Gastrocnemius medialis (tissue), 4 donors: ENCODE results near the gene CLEC4G. TPM values are rescaled to one million over a fixed set of nuclear protein-coding genes. Genes with fewer than 3 reads are reported as not detected.

Experiments used
- ATAC-seq, 2 donors: fragments of 150-250 bp; one replicate each; pipeline ENCODE4 v1.9.1; 2016
- DNase-seq, 2 donors: peaks; one replicate each; pipeline ENCODE4 v3.0.0-alpha.2; 2019
- H3K27ac ChIP-seq, 4 donors: fragments of 200-600 bp; sonication (generic); 1 replicate in 1 of 4; 2 replicates in 3 of 4; pipeline ENCODE4 v1.5.1; 2016 to 2018; ENCODE audit warnings: mild to moderate bottlenecking in 2 of 4, moderate library complexity in 1 of 4
- H3K27me3 ChIP-seq, 3 donors: fragments of 200-600 bp; sonication (generic) in 2 of 3; 1 replicate in 1 of 3; 2 replicates in 2 of 3; pipeline versions ENCODE4 v1.5.1 to v1.6.0; 2016 to 2019; ENCODE audit warnings: mild to moderate bottlenecking in 1 of 3, moderate library complexity in 1 of 3
- H3K36me3 ChIP-seq, 2 donors: fragments of 200-600 bp; sonication (generic) in 1 of 2; one replicate each; pipeline ENCODE4 v1.5.1; 2017 to 2018
- H3K4me1 ChIP-seq, 2 donors: fragments of 200-600 bp; sonication (generic) in 1 of 2; one replicate each; pipeline ENCODE4 v1.5.1; 2016 to 2017; ENCODE audit warnings: mild to moderate bottlenecking in 2 of 2
- H3K4me3 ChIP-seq, 4 donors: fragments of 200-600 bp; sonication (generic) in 3 of 4; 1 replicate in 1 of 4; 2 replicates in 3 of 4; pipeline ENCODE4 v1.5.1; 2016 to 2019; ENCODE audit warnings: mild to moderate bottlenecking in 2 of 4
- H3K9me3 ChIP-seq, 3 donors: fragments of 200-600 bp; sonication (generic) in 2 of 3; 1 replicate in 1 of 3; 2 replicates in 2 of 3; pipeline ENCODE4 v1.5.1; 2016 to 2019
- POLR2A ChIP-seq, 2 donors: fragments of 450-650 bp; IDR thresholded peaks; one replicate each; pipeline ENCODE4 v1.6.1; 2017; ENCODE audit warnings: antibody characterized with exemption in 2 of 2, mild to moderate bottlenecking in 2 of 2, moderate library complexity in 2 of 2
- in situ Hi-C, 4 donors: fragments of 200-750 bp; cut with MboI; loops; one replicate each; pipeline versions ENCODE4 v1.15.0 to v1.8.0; 2017; ENCODE audit warnings: low sequenced_read_pairs in 4 of 4
- intact Hi-C: fragments of 100-400 bp; cut with DNase I; formaldehyde crosslinking; loops from one replicate; pipeline ENCODE4 v1.15.1; 2023; ENCODE audit warnings: low total_unique reads
- total RNA-seq, 4 donors: library from RNA; depleted of rRNA; stranded (reverse); fragments of >200 nt; gene quantifications; one replicate each; pipeline versions ENCODE4 v1.1.0 to v1.2.3, GENCODE V29; 2016
- TF ChIP-seq, protein P1 (sequence below), 5 experiments: fragments of 450-650 bp in 3 of 5; fragments of 200-600 bp in 2 of 5; sonication (generic) in 2 of 5; IDR thresholded peaks in 4 of 5; conservative IDR thresholded peaks in 1 of 5; 1 replicate in 4 of 5; 2 replicates in 1 of 5; pipeline ENCODE4 v1.5.1; 2016 to 2019; ENCODE audit warnings: antibody characterized with exemption in 5 of 5, mild to moderate bottlenecking in 3 of 5, moderate library complexity in 3 of 5

CLEC4G gene
- total RNA-seq, 4 donors from 2014 or later: 0.86 TPM; not detected in 3

DNA sequence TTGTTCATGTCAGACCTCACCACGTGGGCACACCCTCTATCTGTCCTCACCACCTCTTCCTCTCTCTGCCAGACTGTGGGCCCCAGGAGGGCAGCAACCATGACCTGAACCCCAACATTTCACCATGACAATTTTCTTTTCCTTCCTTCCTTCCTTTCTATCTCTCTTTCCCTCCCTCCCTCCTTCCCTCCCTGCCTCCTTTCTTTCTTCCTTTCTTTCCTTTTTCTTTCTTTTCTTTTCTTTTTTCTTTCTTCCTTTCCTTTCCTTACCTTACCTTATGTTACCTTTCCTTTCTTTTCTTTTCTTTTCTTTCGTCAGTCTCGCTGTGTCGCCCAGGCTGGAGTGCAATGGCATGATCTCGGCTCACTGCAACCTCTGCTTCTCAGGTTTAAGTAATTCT, 21.3 kb downstream of the CLEC4G start:
- TF ChIP-seq, protein P1, sequence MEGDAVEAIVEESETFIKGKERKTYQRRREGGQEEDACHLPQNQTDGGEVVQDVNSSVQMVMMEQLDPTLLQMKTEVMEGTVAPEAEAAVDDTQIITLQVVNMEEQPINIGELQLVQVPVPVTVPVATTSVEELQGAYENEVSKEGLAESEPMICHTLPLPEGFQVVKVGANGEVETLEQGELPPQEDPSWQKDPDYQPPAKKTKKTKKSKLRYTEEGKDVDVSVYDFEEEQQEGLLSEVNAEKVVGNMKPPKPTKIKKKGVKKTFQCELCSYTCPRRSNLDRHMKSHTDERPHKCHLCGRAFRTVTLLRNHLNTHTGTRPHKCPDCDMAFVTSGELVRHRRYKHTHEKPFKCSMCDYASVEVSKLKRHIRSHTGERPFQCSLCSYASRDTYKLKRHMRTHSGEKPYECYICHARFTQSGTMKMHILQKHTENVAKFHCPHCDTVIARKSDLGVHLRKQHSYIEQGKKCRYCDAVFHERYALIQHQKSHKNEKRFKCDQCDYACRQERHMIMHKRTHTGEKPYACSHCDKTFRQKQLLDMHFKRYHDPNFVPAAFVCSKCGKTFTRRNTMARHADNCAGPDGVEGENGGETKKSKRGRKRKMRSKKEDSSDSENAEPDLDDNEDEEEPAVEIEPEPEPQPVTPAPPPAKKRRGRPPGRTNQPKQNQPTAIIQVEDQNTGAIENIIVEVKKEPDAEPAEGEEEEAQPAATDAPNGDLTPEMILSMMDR (IDR thresholded peaks at IDR 0.05 in 4 of 5, conservative IDR thresholded peaks at IDR 0.05 in 1 of 5): no peak
- no peak for TF ChIP-seq POLR2A (IDR thresholded peaks at IDR 0.05)
- Histone ChIP-seq H3K4me3 (no peak overlapping the region), H3K36me3 (no peaks in the 10 kb centered on the region), H3K4me1 (no peaks in the 10 kb centered on the region), H3K27me3 (no peaks in the 10 kb centered on the region), H3K9me3 (no peaks in the 10 kb centered on the region), H3K27ac (no peak overlapping the region)
- intact Hi-C loops (no loop called here), in situ Hi-C loops (no loop called here)
- no peak for ATAC-seq
- no peak for DNase-seq

DNA sequence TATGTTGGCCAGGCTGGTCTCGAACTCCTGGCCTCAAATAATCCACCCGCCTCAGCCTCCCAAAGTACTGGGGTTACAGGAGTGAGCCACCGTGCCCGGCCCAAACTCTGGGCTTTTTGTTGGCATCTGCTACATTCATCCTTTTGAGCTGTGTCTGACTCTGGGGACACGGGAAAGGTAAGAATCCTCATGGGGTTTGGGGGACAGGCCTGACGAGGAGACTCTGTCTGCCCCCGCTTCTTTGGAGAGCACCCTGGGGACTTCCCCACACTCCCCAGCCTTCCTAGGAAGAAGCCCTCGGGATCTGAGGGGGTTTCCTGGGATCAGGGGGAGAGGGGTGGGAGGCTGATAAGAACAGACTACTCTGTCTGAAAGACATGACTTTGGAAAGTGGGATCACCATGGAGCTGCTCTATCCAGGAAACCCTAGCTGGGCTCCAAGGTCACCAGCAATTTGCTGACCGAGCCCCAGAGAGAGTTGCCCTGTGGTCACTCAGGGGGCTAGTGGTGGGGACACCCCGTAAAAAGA, 21.9 kb downstream of the CLEC4G start:
- Histone ChIP-seq H3K36me3 (no peaks in the 10 kb centered on the region), H3K9me3 (no peaks in the 10 kb centered on the region), H3K27me3 (no peaks in the 10 kb centered on the region), H3K4me1 (no peaks in the 10 kb centered on the region), H3K27ac (no peak overlapping the region), H3K4me3 (no peak overlapping the region)
- intact Hi-C loops: no loop called here
- TF ChIP-seq POLR2A (IDR thresholded peaks at IDR 0.05): no peak
- TF ChIP-seq, protein P1 (IDR thresholded peaks at IDR 0.05 in 4 of 5, conservative IDR thresholded peaks at IDR 0.05 in 1 of 5): no peak
- in situ Hi-C loops: no loop called here
- no peak for DNase-seq
- no peak for ATAC-seq

DNA sequence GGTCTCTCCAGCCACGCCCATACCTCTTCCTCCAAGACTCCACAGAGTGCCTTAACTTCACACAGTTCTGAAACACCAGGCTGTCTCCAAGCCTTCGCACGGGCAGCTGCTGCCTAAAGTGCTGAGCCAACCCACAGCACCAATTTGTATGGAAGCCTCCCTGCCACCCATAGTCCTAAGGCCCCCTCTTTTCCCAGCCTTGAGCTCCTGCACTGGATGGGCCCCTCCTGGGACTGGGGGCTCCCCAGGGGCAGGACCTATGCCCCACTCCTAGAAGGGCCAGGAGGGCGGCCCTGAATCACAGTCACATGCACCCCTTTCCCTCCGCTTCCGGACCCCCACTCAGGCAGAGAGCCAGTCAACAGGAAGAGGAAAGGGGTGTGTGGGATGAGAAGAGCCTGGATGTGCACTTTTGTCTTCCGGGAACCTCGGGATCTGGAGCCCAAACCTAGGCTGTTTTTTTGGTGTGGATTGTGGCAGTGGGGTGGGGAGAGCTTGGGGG, 24.9 kb downstream of the CLEC4G start:
- no peaks in the 10 kb centered on the region for H3K4me1 ChIP-seq
- in situ Hi-C loops (no loop called here), intact Hi-C loops (no loop called here)
- no peaks in the 10 kb centered on the region for H3K9me3 ChIP-seq
- no peaks in the 10 kb centered on the region for H3K27me3 ChIP-seq
- DNase-seq: no peak
- no peak overlapping the region for H3K4me3 ChIP-seq
- H3K27ac ChIP-seq: no peak overlapping the region
- no peak for ATAC-seq
- H3K36me3 ChIP-seq: no peaks in the 10 kb centered on the region
- TF ChIP-seq, protein P1 (IDR thresholded peaks at IDR 0.05 in 4 of 5, conservative IDR thresholded peaks at IDR 0.05 in 1 of 5): no peak
- TF ChIP-seq POLR2A (IDR thresholded peaks at IDR 0.05): no peak

DNA sequence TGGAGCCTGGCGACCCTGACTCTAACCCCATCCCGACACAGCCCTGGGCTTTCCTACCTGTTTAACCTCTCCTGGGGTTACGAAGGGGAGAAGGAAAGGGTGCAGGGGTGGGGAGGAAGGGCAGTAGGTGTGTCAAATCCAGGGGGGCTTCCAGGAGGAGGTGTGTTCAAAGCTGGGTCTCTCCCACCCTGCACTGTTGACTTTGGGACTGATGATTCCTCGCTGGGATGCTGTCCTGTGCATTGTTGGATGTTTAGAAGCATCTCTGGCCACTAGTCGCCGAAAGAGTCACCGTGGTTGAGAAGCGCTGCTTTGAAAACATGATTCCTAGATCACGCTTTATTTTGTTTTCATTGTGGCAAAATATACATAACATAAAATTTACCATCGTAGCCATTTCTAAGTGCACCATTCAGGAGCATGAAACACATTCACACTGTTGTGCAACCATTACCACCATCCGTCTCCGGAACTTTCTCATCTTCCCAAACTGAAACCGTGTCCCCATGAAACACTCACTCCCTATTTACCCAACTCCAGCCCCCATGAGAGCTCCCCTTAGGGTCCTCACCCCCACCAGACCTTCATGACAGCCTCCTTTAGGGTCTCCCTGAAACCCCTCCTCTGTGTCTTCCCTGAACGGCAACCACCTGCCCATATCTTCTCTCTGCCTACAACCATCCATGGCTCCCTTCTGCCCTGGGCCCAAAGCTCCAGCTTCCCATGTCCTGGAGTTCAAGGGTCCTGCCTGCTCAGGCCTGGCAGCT, 25.5 kb downstream of the CLEC4G start:
- Histone ChIP-seq H3K9me3 (no peaks in the 10 kb centered on the region), H3K27me3 (peaks cover 0 to under 1% (median 0%) of the 10 kb centered on the region in 3 donors), H3K4me1 (no peaks in the 10 kb centered on the region), H3K36me3 (no peaks in the 10 kb centered on the region), H3K4me3 (no peak overlapping the region), H3K27ac (peak overlapping the region in 1 of 4 donors; percentile 7)
- TF ChIP-seq, protein P1 (IDR thresholded peaks at IDR 0.05 in 4 of 5, conservative IDR thresholded peaks at IDR 0.05 in 1 of 5): no peak
- TF ChIP-seq POLR2A (IDR thresholded peaks at IDR 0.05): no peak
- no peak for ATAC-seq
- intact Hi-C loops (no loop called here), in situ Hi-C loops (no loop called here)
- no peak for DNase-seq
